ENCODE results near the gene DDX20.

GRCh38 chr1:111778541-111779051 lies 22.9 kb downstream of the DDX20 start:
- no peak for TF ChIP-seq CTCF (IDR thresholded peaks at IDR 0.05)
- TF ChIP-seq ZFX (IDR thresholded peaks at IDR 0.05; ENCODE audit: borderline replicate concordance), result no peak

Data from 22Rv1 (cell line).